Activated CD4-positive, CD25-positive, alpha-beta regulatory T cell treated with anti-CD3 and anti-CD28 coated beads, Interleukin-2, amount 50 U/mL, for 16 hours (primary cell): ENCODE results near the gene RAD51.

Experiments used
- DNase-seq: peaks from one replicate; pipeline ENCODE4 v3.0.0-alpha.2; 2020; ENCODE audit warnings: low read depth, low spot score

The RAD51 gene

GRCh38 chr15:40722354-40722753, 27.4 kb downstream of the RAD51 start:
- DNase-seq, result no peak

- no peak for DNase-seq
Observed at GRCh38 chr15:40722934-40723333, 28.0 kb downstream of the RAD51 start.

GRCh38 chr15:40723919-40724318, 28.9 kb downstream of the RAD51 start:
- DNase-seq, result no peak

GRCh38 chr15:40731034-40731433, 36.1 kb downstream of the RAD51 start:
- DNase-seq, result no peak

- no peak for DNase-seq
Observed at GRCh38 chr15:40736575-40736974, 41.6 kb downstream of the RAD51 start.

- no peak for DNase-seq
Observed at GRCh38 chr15:40737048-40737447, 42.1 kb downstream of the RAD51 start.

GRCh38 chr15:40739047-40739446, 44.1 kb downstream of the RAD51 start:
- DNase-seq, result no peak

GRCh38 chr15:40739854-40740253, 44.9 kb downstream of the RAD51 start:
- no peak for DNase-seq

GRCh38 chr15:40743485-40743901, 48.5 kb downstream of the RAD51 start:
- DNase-seq, result no peak

GRCh38 chr15:40743921-40744814, 49.2 kb downstream of the RAD51 start:
- DNase-seq, result no peak

GRCh38 chr15:40744815-40745152, 49.8 kb downstream of the RAD51 start:
- no peak for DNase-seq

GRCh38 chr15:40746916-40747418, 52.0 kb downstream of the RAD51 start:
- no peak for DNase-seq

GRCh38 chr15:40747685-40748631, 53.0 kb downstream of the RAD51 start:
- DNase-seq, result no peak

- no peak for DNase-seq
Observed at GRCh38 chr15:40749151-40749630, 54.2 kb downstream of the RAD51 start.

- no peak for DNase-seq
Observed at GRCh38 chr15:40750885-40751284, 55.9 kb downstream of the RAD51 start.

- no peak for DNase-seq
Observed at GRCh38 chr15:40751745-40752144, 56.8 kb downstream of the RAD51 start.

- no peak for DNase-seq
Observed at GRCh38 chr15:40754574-40754882, 59.6 kb downstream of the RAD51 start.

- peak; percentile 88 for DNase-seq
Observed at GRCh38 chr15:40754883-40755811, 60.2 kb downstream of the RAD51 start, which contains the start of gene RMDN3. Gene RMDN3, minus strand, starts transcription at chr15:40755254. Its CDS starts 471 bp downstream, at chr15:40754783.

- no peak for DNase-seq
Observed at GRCh38 chr15:40755812-40756208, 60.8 kb downstream of the RAD51 start.

- no peak for DNase-seq
Observed at GRCh38 chr15:40756938-40757337, 62.0 kb downstream of the RAD51 start.

GRCh38 chr15:40759961-40760360, 65.0 kb downstream of the RAD51 start:
- DNase-seq, result no peak
